GM19468 (cell line): Measurements from ENCODE around the gene PLP1.
"Not testable (repeated sequence)": the region's sequence is repeated elsewhere in the genome, so short reads cannot be mapped to it uniquely, and the experiment has no call there.

Experiments used
- ATAC-seq: cut with Tn5 transposase; IDR thresholded peaks from one replicate; pipeline ENCODE4 v1.9.1; 2021; ENCODE audit warnings: mild to moderate bottlenecking, moderate library complexity, moderate number of reproducible peaks; ENCODE audit not compliant: unreplicated experiment; ENCODE audit errors: extremely low read depth

PLP1 gene

GRCh38 chrX:103820802-103821201, 44.2 kb downstream of the PLP1 start:
- ATAC-seq = not testable (repeated sequence)

- no peak for ATAC-seq
Observed at GRCh38 chrX:103823591-103823990, 47.0 kb downstream of the PLP1 start.

- no peak for ATAC-seq
Observed at GRCh38 chrX:103825881-103826280, 49.2 kb downstream of the PLP1 start.

GRCh38 chrX:103828529-103828928, 51.9 kb downstream of the PLP1 start:
- ATAC-seq = no peak

- no peak for ATAC-seq
Observed at GRCh38 chrX:103830848-103831247, 54.2 kb downstream of the PLP1 start.

GRCh38 chrX:103831342-103831802, 54.7 kb downstream of the PLP1 start:
- ATAC-seq = no peak

GRCh38 chrX:103831803-103832544, 55.3 kb downstream of the PLP1 start, which contains the start of gene RAB9B:
RAB9B (minus strand) TSS chrX:103832257; CDS start chrX:103825784, 6,473 bp downstream.
- peak; percentile 90 for ATAC-seq

- no peak for ATAC-seq
Observed at GRCh38 chrX:103839404-103839803, 62.8 kb downstream of the PLP1 start.
